Activated CD4-positive, alpha-beta memory T cell treated with anti-CD3 and anti-CD28 coated beads for 36 hours (primary cell): ENCODE data around the gene SCUBE2. TPM values are rescaled to one million over a fixed set of nuclear protein-coding genes. Genes with fewer than 3 reads are reported as not detected.

ENCODE experiments used
- CTCF ChIA-PET: fragments of 350-600 bp; sonication (Branson Sonifier 250); formaldehyde crosslinking; loops from one replicate; lab custom pipeline; 2021; ENCODE audit warnings: antibody characterized with exemption, inconsistent platforms; lab: Charles Lee
- POLR2A ChIA-PET: fragments of 350-600 bp; sonication (Branson Sonifier 250); formaldehyde crosslinking; loops from one replicate; lab custom pipeline; 2021; ENCODE audit warnings: antibody characterized with exemption; lab: Charles Lee
- DNase-seq: peaks from one replicate; pipeline ENCODE4 v3.0.0-alpha.2; 2020
- H3K27ac Mint-ChIP-seq: one replicate; pipeline ENCODE4 v1.8.0; 2021; ENCODE audit warnings: mixed read lengths
- H3K27me3 Mint-ChIP-seq: one replicate; pipeline ENCODE4 v1.8.0; 2021; ENCODE audit warnings: mixed read lengths
- H3K36me3 Mint-ChIP-seq: one replicate; pipeline ENCODE4 v1.8.0; 2021; ENCODE audit warnings: mixed read lengths
- H3K4me1 Mint-ChIP-seq: one replicate; pipeline ENCODE4 v1.8.0; 2021; ENCODE audit warnings: low read depth, mixed read lengths
- H3K4me3 Mint-ChIP-seq: one replicate; pipeline ENCODE4 v1.8.0; 2021; ENCODE audit warnings: mild to moderate bottlenecking, mixed read lengths
- H3K9me3 Mint-ChIP-seq: one replicate; pipeline ENCODE4 v1.8.0; 2021; ENCODE audit warnings: mixed read lengths
- intact Hi-C: fragments of 100-400 bp; cut with micrococcal nuclease; formaldehyde crosslinking; loops from one replicate; pipeline ENCODE4 v1.15.1; 2023
- total RNA-seq, 2 experiments: library from RNA; stranded (reverse); gene quantifications; one replicate each; pipeline ENCODE4 v1.2.3, GENCODE V29; 2021

Gene SCUBE2
- total RNA-seq = not detected

GRCh38 chr11:9091044-9091922, at the start of gene SCUBE2:
TSS of gene SCUBE2 (minus strand) at chr11:9091599. CDS start at chr11:9091528, 71 bp downstream.
- no peaks in the 10 kb centered on the region for H3K9me3 Mint-ChIP-seq
- H3K4me3 Mint-ChIP-seq = peak within 1 kb of the TSS; percentile 34
- no peak for DNase-seq
- CTCF ChIA-PET = no interaction called here
- peaks cover 55% of the 10 kb centered on the region for H3K27me3 Mint-ChIP-seq
- H3K4me1 Mint-ChIP-seq = peaks cover 2% of the 10 kb centered on the region
- no peak within 1 kb of the TSS for H3K27ac Mint-ChIP-seq
- no peaks in the 10 kb centered on the region for H3K36me3 Mint-ChIP-seq
- intact Hi-C loops = loop anchor here (5.0 kb wide), 1 partner anchor 46 kb away; no protein-coding TSS in a partner anchor
- POLR2A ChIA-PET = no interaction called here

- POLR2A ChIA-PET = no interaction called here
- no peak overlapping the region for H3K4me3 Mint-ChIP-seq
- peaks cover 17% of the 10 kb centered on the region for H3K36me3 Mint-ChIP-seq
These were observed 49.8 kb upstream of the SCUBE2 start for GRCh38 chr11:9141186-9141585.

GRCh38 chr11:9139628-9140357, 48.4 kb upstream of the SCUBE2 start:
- DNase-seq = no peak
- Mint-ChIP-seq H3K27me3 (no peaks in the 10 kb centered on the region), H3K4me1 (peaks cover 32% of the 10 kb centered on the region), H3K27ac (peak overlapping the region; percentile 10), H3K36me3 (peaks cover 11% of the 10 kb centered on the region), H3K9me3 (no peaks in the 10 kb centered on the region), H3K4me3 (no peak overlapping the region)
- ChIA-PET POLR2A (no interaction called here), CTCF (interaction anchor here (0.6 to 6.3 kb wide), 3 partner anchors 32 to 123 kb away, joined by 3 to 235 read pairs (median 6); no protein-coding TSS in a partner anchor)
- intact Hi-C loops = loop anchor here (5.0 kb wide), 1 partner anchor 47 kb away; the partner anchor contains the start of gene SCUBE2

More at GRCh38 chr11:9141186-9141585, 49.8 kb upstream of the SCUBE2 start:
- intact Hi-C loops = no loop called here
- Mint-ChIP-seq H3K27ac (no peak overlapping the region), H3K9me3 (no peaks in the 10 kb centered on the region), H3K4me1 (peaks cover 32% of the 10 kb centered on the region), H3K27me3 (no peaks in the 10 kb centered on the region)
- CTCF ChIA-PET = interaction anchor here (6.3 kb wide), 1 partner anchor 125 kb away, joined by 235 read pairs; no protein-coding TSS in a partner anchor
- DNase-seq = no peak

- H3K4me1 Mint-ChIP-seq = peaks cover 32% of the 10 kb centered on the region
- H3K36me3 Mint-ChIP-seq = peaks cover 10% of the 10 kb centered on the region
- no peaks in the 10 kb centered on the region for H3K27me3 Mint-ChIP-seq
- intact Hi-C loops = loop anchor here (5.0 kb wide), 1 partner anchor 47 kb away; the partner anchor contains the start of gene SCUBE2
- ChIA-PET POLR2A (no interaction called here), CTCF (interaction anchor here (0.6 to 6.3 kb wide), 35 partner anchors 7 to 936 kb away, joined by 3 to 235 read pairs (median 8); partner anchors contain the start of gene TMEM9B)
- H3K4me3 Mint-ChIP-seq = no peak overlapping the region
- peak; percentile 64 for DNase-seq
- peak overlapping the region; percentile 68 for H3K27ac Mint-ChIP-seq
- no peaks in the 10 kb centered on the region for H3K9me3 Mint-ChIP-seq
These were observed 47.5 kb upstream of the SCUBE2 start for GRCh38 chr11:9138612-9139579.

GRCh38 chr11:9138133-9138453, 46.7 kb upstream of the SCUBE2 start:
- peaks cover 9% of the 10 kb centered on the region for H3K36me3 Mint-ChIP-seq
- peaks cover 32% of the 10 kb centered on the region for H3K4me1 Mint-ChIP-seq
- DNase-seq = no peak
- H3K9me3 Mint-ChIP-seq = no peaks in the 10 kb centered on the region
- POLR2A ChIA-PET = interaction anchor here (1.0 to 1.1 kb wide), 3 partner anchors 116 to 134 kb away, joined by 3 to 4 read pairs (median 3); partner anchors contain the start of gene NRIP3
- CTCF ChIA-PET = interaction anchor here (0.6 to 6.3 kb wide), 64 partner anchors 8 to 935 kb away, joined by 3 to 235 read pairs (median 5); partner anchors contain the start of gene TMEM9B
- no peak overlapping the region for H3K4me3 Mint-ChIP-seq
- peak overlapping the region; percentile 68 for H3K27ac Mint-ChIP-seq
- no peaks in the 10 kb centered on the region for H3K27me3 Mint-ChIP-seq
- intact Hi-C loops = loop anchor here (5.0 kb wide), 1 partner anchor 46 kb away; the partner anchor contains the start of gene SCUBE2

- peaks cover 6% of the 10 kb centered on the region for H3K36me3 Mint-ChIP-seq
- intact Hi-C loops = loop anchor here (1.0 to 5.0 kb wide), 5 partner anchors 45 to 223 kb away; partner anchors contain the start of genes SCUBE2 and TMEM9B
- no peaks in the 10 kb centered on the region for H3K9me3 Mint-ChIP-seq
- peak; percentile 83 for DNase-seq
- peak overlapping the region; percentile 10 for H3K27ac Mint-ChIP-seq
- ChIA-PET POLR2A (interaction anchor here (0.7 to 1.1 kb wide), 4 partner anchors 115 to 134 kb away, joined by 3 to 4 read pairs (median 4); partner anchors contain the start of gene NRIP3), CTCF (interaction anchor here (0.6 to 6.3 kb wide), 71 partner anchors 8 to 570 kb away, joined by 3 to 235 read pairs (median 5); partner anchors contain the start of gene TMEM9B)
- no peaks in the 10 kb centered on the region for H3K27me3 Mint-ChIP-seq
- peaks cover 32% of the 10 kb centered on the region for H3K4me1 Mint-ChIP-seq
- H3K4me3 Mint-ChIP-seq = no peak overlapping the region
These were observed 46.1 kb upstream of the SCUBE2 start for GRCh38 chr11:9137293-9138132.

GRCh38 chr11:9136741-9137140, 45.3 kb upstream of the SCUBE2 start:
- ChIA-PET POLR2A (no interaction called here), CTCF (interaction anchor here (0.5 to 6.3 kb wide), 15 partner anchors 10 to 622 kb away, joined by 3 to 235 read pairs (median 11); partner anchors contain the start of gene TMEM9B)
- no peak for DNase-seq
- intact Hi-C loops = loop anchor here (1.0 to 5.0 kb wide), 5 partner anchors 44 to 222 kb away; partner anchors contain the start of genes SCUBE2 and TMEM9B
- Mint-ChIP-seq H3K4me1 (peaks cover 32% of the 10 kb centered on the region), H3K27me3 (no peaks in the 10 kb centered on the region), H3K36me3 (peaks cover 2% of the 10 kb centered on the region), H3K4me3 (no peak overlapping the region), H3K9me3 (no peaks in the 10 kb centered on the region), H3K27ac (no peak overlapping the region)

GRCh38 chr11:9133956-9134355, 42.6 kb upstream of the SCUBE2 start:
- Mint-ChIP-seq H3K27ac (no peak overlapping the region), H3K9me3 (no peaks in the 10 kb centered on the region), H3K27me3 (no peaks in the 10 kb centered on the region), H3K4me3 (no peak overlapping the region), H3K4me1 (peaks cover 19% of the 10 kb centered on the region), H3K36me3 (no peaks in the 10 kb centered on the region)
- DNase-seq = no peak
- intact Hi-C loops = no loop called here
- CTCF ChIA-PET = interaction anchor here (0.8 to 1.4 kb wide), 4 partner anchors 45 to 173 kb away, joined by 3 to 5 read pairs (median 4); no protein-coding TSS in a partner anchor
- POLR2A ChIA-PET = interaction anchor here (0.5 kb wide), 1 partner anchor 89 kb away, joined by 3 read pairs; no protein-coding TSS in a partner anchor

GRCh38 chr11:9132203-9132878, 40.9 kb upstream of the SCUBE2 start:
- POLR2A ChIA-PET = no interaction called here
- no peaks in the 10 kb centered on the region for H3K27me3 Mint-ChIP-seq
- intact Hi-C loops = no loop called here
- H3K9me3 Mint-ChIP-seq = no peaks in the 10 kb centered on the region
- DNase-seq = no peak
- H3K4me1 Mint-ChIP-seq = peaks cover 7% of the 10 kb centered on the region
- H3K27ac Mint-ChIP-seq = no peak overlapping the region
- CTCF ChIA-PET = interaction anchor here (1.3 kb wide), 1 partner anchor 116 kb away, joined by 4 read pairs; no protein-coding TSS in a partner anchor
- H3K36me3 Mint-ChIP-seq = peaks cover 2% of the 10 kb centered on the region
- no peak overlapping the region for H3K4me3 Mint-ChIP-seq
